ENCODE measurements around the gene CSNK1D. TPM values are rescaled to one million over a fixed set of nuclear protein-coding genes. Genes with fewer than 3 reads are reported as not detected.

The CSNK1D gene
- polyA plus RNA-seq, 4 donors, result 103 to 141 (median 126) TPM

DNA sequence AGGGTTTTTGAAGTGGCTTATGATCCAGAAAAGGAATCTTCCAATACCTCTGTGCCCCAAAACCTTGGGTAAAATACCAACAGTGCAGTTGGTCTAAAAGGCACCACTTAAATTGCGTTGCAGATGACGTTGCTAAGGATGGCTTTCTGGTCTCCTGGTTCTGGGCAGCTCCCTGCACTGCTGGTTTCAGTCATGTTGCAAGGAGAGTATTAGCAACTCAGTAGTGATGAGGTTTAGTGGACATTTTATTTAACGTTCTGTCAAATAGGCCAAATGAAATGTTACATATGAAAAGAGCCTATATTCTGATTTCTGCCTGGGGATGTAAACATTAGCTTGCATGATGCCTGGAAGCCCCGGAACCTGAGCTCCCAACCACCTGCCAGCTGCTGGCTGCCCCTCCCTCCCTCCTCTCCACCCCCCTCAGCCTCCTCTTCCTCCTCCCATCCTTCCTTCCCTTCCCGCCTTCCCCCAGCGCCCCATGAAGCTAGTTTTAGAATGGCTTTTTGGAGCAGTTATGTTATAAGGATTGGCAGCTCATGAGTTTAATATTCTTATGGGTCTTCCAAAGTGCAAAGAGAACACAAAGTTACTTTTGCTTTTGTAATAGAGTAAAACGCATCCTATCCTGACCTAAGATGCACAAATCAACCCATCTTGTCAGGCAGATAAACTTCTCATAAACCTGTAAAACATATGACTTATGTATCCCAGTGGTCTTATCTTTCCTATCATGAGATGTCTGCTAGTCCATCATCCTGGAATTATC is 23.2 kb upstream of the CSNK1D start:
- DNase-seq (ENCODE audit: low read depth in 4 of 4, low spot score in 2 of 4), result no peak

DNA sequence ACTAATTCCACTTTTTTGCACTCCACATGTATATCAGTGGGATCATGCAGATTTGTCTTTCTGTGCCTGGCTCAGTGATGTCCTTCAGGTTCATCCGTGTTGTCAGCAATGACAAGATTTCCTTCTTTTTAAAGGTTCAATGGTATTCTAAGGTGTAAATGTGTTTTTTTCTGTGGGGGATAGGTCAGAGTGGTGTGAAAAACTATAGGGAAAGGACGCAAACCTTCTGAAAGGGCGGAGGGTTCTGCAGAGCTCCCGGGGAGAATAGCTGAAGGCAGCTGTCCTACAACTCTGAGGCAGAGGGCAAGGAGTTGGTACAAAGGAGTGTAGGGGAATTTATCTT is 21.9 kb upstream of the CSNK1D start:
- DNase-seq (ENCODE audit: low read depth in 4 of 4, low spot score in 2 of 4), result no peak

- no peak for DNase-seq (ENCODE audit: low read depth in 4 of 4, low spot score in 2 of 4)
Measured at GRCh38 chr17:82294064-82294773, 20.7 kb upstream of the CSNK1D start.

DNA sequence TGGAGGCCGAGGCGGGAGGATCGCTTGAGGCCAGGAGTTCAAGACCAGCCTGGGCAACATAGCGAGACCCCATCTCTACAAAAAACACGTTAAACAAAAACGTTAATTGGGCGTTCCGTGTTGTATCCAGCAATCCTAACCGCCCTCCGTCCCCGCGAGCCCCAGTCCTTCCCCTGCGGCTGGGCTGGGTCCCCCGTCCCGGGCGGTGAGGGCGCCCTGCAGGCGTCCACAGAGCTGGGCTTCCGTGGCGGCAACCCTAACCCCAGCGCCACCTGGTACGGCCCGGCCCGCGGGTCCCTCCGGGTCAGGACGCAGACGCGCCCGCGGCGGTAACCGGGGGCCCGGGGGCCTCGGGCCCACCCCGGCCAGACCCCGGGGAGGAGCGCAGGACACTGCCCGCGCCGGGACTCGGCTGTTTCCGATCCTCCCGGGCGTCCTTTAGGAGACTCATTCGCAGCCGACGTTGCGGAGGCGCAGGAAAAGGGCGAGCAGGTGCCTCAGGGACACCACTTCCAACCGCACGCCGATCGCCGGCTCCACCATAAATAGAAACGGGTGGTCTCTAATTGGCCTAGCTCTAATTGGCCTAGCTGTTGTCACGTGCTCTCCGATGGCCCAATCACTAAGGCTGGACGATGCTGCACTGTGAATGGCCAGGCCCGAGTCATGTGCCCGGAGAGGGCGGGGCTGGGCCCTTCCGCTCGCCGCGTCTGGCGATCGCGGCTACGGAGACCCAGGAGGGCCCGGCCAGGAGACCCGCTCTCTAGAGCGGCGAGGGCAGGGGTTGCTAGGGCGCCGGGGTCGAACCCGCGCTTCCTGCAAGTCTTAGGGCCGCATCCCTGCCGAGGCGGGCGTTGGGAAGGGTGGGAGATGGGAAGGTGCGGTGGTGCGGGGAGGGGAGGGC is 19.0 kb upstream of the CSNK1D start:
- DNase-seq (ENCODE audit: low read depth in 4 of 4, low spot score in 2 of 4), result peak; percentile 85 to 94 (median 92)

- DNase-seq (ENCODE audit: low read depth in 4 of 4, low spot score in 2 of 4), result no peak
Measured at GRCh38 chr17:82291582-82292250, 18.2 kb upstream of the CSNK1D start.

DNA sequence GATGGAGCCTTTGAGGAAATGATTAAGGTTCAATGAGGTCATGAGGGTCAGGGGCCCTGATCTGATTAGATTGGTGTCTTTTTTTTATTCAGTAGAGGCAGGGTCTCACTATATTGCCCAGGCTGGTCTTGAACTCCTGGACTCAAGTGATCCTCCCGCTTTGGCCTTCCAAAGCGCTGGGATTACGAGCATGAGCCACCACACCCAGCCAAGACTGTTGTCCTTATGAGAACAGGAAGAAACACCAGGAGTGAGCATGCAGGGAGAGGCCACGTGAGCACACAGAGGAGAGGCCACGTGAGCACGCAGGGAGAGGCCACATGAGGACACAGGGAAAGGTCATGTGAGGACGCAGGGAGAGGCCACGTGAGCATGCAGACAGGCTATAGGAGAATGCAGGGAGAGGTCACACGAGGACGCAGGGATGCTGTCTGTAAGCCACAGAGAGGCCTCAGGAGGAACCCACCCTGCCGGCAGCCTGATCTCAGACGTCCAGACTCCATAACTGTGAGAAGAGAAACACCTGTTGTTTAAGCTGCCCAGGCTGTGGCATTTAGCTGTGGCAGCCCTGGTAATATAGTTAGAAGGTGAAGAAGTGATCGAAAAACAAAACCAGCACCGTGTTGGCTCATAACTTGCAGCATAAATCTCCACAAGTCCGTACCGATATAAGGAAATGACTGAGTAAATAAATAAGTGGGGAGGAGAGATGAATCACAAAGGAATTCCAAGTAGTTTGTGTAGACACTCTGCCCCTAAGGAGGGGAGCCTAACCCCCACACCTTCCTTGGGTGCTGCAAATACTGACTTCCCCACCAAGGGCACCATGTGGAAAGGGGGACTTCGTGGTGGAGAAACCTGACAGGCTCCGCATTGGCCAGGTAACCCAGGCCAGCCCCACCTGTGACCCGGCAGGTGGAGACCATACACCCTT is 14.6 kb upstream of the CSNK1D start:
- DNase-seq (ENCODE audit: low read depth in 4 of 4, low spot score in 2 of 4), result no peak

- no peak for DNase-seq (ENCODE audit: low read depth in 4 of 4, low spot score in 2 of 4)
Measured at GRCh38 chr17:82287013-82287867, 13.7 kb upstream of the CSNK1D start.

DNA sequence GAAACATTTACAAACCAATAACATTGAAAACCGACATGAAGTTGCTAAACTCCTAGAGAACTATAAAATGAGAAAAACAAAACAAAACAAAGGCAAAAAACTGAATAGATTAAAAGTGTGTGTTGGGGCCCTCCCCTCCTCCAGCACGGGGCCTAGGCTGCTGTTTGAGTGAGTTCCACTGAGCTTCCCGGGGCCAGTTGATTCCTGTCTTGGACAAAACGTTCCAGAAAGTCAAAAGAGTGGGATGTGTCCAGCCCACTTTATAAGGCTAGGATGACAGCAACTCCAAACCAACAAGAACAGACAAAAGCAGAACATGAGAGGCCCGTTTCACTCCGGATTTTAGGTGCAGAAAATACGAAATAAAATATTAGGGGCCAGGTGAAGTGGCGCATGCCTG is 11.6 kb upstream of the CSNK1D start:
- DNase-seq (ENCODE audit: low read depth in 4 of 4, low spot score in 2 of 4), result no peak

DNA sequence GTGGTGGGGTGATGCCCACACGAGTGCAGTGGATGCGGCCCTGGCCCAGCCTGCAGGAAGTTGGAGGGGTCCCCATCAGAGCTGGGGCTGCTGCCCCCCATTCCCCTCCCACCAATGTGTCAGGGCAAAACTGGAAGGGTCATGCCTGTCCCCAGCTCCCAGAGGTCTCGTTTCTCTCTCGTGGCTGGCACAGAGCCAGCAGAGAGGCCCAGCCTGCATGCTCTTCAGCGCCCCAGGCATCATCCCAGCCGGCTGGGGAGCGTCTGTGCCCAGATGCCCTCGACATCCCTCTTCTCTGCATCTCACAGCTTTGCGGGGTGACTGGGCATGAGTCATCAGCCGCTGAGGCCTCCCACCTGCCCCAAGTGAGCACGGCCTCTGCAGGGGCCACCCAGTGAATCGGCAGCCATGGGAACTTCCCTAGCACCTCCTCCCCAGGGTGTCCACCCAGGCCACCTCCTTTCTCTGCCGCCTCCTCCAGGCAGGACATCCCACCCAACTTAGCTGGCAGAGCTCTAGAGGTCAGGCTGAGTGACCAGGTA is 9.8 kb upstream of the CSNK1D start:
- no peak for DNase-seq (ENCODE audit: low read depth in 4 of 4, low spot score in 2 of 4)

GRCh38 chr17:82282239-82283207 is 9.0 kb upstream of the CSNK1D start:
- DNase-seq (ENCODE audit: low read depth in 4 of 4, low spot score in 2 of 4), result no peak

DNA sequence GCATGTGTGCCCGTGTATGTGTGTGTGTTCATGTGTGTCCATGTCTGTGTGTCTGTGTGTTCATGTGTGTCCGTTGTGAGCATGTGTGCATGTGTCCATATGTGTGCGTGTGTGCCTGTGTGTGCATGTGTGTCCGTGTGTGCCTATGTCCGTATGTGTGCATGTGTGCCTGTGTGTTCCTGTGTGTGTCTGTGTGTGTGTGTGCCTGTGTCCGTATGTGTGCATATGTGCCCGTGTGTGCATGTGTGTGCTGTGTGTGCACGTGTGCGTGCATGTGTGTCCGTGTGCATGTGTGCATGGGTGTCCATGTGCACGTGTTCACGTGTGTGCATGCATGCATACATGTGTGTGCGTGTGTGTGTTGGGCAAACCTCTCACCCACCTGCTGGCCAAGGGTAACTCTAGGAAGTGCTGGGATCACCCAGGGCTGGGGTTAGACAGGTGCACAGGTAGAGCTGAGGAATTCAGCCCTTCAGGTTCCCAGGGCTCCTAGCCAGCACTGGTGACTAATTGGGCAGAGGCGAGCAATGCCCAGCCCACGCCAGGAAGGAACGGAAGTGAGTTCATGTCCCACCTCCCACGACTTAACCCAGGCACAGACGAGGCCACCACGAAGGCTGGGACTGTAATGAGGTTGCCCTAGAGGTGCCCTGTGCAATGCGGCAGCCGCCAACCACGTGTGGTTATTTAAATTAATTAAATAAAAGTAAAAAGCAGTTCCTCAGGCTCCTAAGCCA is 8.2 kb upstream of the CSNK1D start:
- DNase-seq (ENCODE audit: low read depth in 4 of 4, low spot score in 2 of 4), result no peak

DNA sequence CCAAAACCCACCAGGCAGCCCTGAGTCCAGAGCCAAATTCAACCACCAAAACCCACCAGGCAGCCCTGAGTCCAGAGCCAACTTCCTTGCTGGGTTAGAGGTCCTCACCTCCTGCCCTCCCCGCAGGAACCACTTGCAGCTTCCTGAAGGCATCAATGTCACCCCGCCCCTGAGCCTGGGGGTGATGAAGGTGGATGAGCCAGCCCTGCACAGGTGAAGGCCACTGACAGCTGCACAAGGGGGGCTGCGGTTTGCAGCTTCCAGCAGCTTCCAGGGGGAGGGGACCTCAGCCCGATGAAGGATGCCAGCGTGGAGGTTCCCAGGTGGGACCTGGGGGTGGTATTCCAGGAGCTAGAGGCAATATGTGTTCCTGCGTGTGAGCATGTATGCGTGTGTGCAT is 7.6 kb upstream of the CSNK1D start:
- no peak for DNase-seq (ENCODE audit: low read depth in 4 of 4, low spot score in 2 of 4)

GRCh38 chr17:82280537-82280936 is 7.0 kb upstream of the CSNK1D start:
- DNase-seq (ENCODE audit: low read depth in 4 of 4, low spot score in 2 of 4), result no peak

- no peak for DNase-seq (ENCODE audit: low read depth in 4 of 4, low spot score in 2 of 4)
Measured at GRCh38 chr17:82278786-82279391, 5.4 kb upstream of the CSNK1D start.

DNA sequence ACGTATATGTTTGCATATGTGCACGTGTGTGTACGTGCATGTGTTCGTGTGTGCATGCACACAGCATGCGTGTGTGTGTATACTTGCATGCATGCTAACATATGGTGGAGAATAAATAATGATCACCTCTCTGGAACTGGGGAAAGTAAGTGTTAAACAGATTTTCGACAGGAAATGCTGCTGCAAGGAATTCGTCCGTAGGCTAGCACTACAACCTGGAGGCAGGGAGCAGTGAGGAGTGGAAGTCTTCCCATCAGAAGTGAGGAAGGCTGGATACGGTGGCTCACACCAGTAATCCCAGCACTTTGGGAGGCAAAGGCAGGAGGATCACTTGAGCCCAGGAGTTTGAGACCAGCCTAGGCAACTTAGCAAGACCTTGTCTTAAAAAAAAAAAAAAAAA is 4.8 kb upstream of the CSNK1D start:
- no peak for DNase-seq (ENCODE audit: low read depth in 4 of 4, low spot score in 2 of 4)

GRCh38 chr17:82277851-82278250 is 4.4 kb upstream of the CSNK1D start:
- DNase-seq (ENCODE audit: low read depth in 4 of 4, low spot score in 2 of 4), result no peak
